ENCODE results near the gene ABCC8.

The ABCC8 gene

DNA sequence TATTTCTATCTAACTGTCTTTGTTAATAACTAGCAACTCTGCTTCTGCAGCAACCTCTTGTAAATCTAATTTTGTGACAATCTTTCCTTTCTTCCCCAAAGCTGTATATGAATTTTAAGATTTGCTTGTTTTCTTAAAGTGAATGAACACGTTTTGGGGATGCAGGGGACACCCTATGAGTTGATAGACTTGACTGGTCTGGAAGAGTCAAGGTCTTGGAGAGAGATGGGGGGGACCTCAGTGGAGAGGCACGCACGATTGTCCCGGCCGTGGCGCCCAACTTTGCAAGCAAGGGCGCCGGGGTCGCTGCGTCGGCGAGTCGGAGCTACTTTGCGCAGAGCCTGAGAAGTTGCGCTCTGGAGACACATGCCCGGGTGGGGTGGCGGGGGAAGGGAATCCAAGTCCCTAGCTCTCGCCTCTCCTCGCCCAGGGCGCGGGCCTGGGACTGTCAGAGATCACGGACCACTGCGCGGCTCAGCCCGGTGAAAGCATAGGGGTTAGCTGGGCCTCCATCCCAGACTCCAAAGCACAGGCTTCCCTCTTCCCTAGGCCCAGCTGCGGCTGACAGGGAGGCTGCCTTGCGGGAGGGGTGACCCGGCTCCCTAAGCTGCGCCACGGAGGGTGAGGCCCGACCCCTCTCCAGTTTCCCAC lies 854 bp downstream of the ABCC8 start:
- no peak overlapping the region for H3K4me3 ChIP-seq (ENCODE audit: low read length)
- no peak for DNase-seq (ENCODE audit: low read depth)
- TF ChIP-seq, protein P1, sequence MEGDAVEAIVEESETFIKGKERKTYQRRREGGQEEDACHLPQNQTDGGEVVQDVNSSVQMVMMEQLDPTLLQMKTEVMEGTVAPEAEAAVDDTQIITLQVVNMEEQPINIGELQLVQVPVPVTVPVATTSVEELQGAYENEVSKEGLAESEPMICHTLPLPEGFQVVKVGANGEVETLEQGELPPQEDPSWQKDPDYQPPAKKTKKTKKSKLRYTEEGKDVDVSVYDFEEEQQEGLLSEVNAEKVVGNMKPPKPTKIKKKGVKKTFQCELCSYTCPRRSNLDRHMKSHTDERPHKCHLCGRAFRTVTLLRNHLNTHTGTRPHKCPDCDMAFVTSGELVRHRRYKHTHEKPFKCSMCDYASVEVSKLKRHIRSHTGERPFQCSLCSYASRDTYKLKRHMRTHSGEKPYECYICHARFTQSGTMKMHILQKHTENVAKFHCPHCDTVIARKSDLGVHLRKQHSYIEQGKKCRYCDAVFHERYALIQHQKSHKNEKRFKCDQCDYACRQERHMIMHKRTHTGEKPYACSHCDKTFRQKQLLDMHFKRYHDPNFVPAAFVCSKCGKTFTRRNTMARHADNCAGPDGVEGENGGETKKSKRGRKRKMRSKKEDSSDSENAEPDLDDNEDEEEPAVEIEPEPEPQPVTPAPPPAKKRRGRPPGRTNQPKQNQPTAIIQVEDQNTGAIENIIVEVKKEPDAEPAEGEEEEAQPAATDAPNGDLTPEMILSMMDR (conservative IDR thresholded peaks at IDR 0.05; ENCODE audit: low read length) = no peak

DNA sequence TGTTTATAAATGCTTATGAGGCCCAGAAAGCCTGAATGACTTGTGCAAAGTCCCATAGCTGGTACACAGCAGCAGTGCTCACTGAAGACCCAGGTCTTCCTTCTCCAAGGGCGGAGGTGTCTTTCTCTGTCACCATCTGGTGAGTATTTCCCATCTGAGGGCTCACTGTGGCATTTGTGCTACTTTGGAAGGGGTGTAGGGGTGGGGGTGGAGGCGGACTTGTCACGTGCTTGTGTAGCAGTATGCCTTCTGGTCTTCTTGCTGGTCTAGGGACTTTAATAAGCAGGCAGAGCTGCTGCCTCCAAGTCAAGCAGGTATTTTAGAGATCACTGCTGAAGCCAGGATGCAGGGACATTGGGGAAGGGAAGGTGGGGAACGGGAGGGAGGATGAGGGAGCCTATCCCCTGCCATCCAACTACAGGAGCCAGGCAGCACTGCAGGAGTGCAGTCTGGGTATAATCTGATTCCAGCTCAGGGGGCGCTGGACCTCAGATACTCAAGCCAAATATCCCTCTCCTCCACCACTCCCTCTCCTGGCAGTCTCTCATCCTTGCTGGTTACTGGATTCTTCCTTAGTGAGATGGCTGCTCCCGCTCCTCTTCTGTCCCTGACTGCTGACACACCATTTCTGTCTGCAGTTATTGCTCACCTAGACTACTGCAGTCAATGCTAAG lies 3.4 kb downstream of the ABCC8 start:
- TF ChIP-seq, protein P1 (conservative IDR thresholded peaks at IDR 0.05; ENCODE audit: low read length) = no peak
- no peak overlapping the region for H3K4me3 ChIP-seq (ENCODE audit: low read length)
- no peak for DNase-seq (ENCODE audit: low read depth)

DNA sequence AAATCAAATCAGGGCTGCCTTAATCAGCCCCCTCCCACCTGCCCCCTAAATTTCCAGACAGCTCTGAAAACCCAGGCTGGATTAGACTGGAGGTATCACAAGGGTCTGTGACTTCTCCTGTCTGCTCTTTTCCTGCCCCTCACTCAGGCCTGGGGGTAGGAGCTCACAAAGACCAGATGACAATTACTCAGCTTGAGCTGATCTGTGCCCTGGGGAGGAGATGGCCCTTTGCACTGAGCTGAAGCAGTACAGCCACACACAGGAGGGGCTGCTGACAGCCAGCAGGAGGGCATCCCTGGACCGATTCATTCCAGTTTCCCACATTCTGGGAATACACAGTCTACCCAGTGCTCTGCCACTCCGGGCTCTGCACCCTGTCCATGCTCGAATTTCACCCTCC lies 4.2 kb downstream of the ABCC8 start:
- no peak overlapping the region for H3K4me3 ChIP-seq (ENCODE audit: low read length)
- no peak for DNase-seq (ENCODE audit: low read depth)
- TF ChIP-seq, protein P1 (conservative IDR thresholded peaks at IDR 0.05; ENCODE audit: low read length) = no peak

DNA sequence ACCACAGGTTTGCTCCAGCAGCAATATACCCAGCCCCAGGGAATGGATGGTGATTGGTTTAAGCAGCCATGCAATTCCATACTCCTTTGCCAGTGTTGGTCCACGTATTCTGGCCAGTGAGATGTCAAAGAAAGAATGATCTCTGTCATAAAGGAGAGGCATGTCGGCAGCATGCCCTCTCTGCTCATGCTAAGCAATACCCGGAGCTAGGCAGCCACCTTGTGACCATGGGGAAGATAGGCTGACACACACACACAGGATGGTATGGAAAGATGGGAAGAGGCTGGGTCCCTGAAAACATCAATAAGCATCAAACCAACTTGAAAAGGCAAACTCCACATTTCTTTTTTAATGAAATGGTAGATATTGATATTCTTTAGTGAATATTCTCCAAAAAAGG lies 5.1 kb downstream of the ABCC8 start:
- TF ChIP-seq, protein P1 (conservative IDR thresholded peaks at IDR 0.05; ENCODE audit: low read length) = no peak
- no peak for DNase-seq (ENCODE audit: low read depth)
- no peak overlapping the region for H3K4me3 ChIP-seq (ENCODE audit: low read length)

DNA sequence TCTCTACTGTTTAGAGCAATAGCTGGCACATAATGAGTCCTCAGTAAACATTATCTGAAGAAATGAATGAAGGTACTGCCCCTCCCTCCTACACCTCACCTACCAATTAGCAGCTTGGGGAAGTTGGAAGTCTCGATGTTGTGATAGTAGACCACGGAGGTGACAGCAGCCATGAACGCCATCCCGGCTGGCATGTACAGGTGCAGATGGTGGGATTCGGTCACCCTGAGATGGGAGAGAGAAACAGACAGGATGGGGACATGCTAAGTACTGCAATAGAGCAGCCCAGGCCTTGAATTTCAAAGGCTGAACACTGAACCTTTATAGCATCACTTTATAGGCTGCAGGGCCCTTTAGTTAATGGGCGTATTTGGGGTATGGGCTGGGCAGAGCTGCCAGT lies 6.6 kb downstream of the ABCC8 start:
- H3K4me3 ChIP-seq (ENCODE audit: low read length) = no peak overlapping the region
- DNase-seq (ENCODE audit: low read depth) = no peak
- TF ChIP-seq, protein P1 (conservative IDR thresholded peaks at IDR 0.05; ENCODE audit: low read length) = no peak

DNA sequence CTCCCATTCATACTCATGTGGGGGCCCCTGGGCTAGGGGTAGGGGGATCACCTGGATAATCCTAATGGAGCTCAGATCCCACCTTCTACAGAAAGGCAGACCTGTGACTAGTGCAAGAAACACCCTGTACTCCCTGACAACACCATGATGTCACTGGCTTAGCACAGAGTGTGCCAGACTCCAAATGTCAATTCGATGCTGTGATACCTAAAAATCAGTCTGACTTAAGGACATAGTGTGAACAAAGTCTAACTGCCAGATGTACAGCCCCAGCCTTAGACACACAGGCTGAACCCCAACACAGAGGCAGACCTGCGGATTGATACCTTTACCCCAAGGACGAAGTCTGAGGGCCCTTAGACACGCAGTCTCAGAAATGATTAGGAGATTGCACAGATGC lies 8.5 kb downstream of the ABCC8 start:
- no peak for DNase-seq (ENCODE audit: low read depth)
- TF ChIP-seq, protein P1 (conservative IDR thresholded peaks at IDR 0.05; ENCODE audit: low read length) = no peak
- H3K4me3 ChIP-seq (ENCODE audit: low read length) = no peak overlapping the region

DNA sequence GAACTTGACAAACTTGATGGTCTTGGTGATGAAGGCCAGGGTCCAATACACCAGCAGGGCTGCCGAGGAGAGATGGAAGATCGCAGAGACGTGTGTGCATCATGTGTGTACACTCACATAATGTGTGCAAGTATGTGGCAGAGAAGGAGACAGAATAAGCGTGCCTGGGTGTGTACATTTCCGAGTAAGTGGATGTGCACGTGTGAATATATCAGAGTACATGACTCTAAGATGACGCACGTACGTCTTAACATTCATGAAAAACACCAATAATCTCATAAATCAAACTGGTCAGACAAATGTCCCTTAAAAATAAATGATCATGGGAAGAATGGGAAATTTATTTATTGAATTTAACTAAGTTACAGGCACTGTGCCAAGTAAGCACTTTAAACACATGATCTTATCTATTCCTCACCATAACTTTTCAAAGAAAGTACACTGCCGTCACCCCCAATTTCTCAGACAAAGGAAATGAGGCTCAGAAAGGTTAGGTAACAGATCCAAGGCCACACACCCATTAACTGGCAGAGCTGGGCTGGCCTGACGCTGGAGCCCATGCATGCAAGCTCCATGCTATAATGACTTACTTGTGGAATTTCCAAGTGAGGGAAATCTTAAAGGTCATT lies 13.0 kb downstream of the ABCC8 start:
- DNase-seq (ENCODE audit: low read depth) = no peak
- TF ChIP-seq, protein P1 (conservative IDR thresholded peaks at IDR 0.05; ENCODE audit: low read length) = no peak
- no peak overlapping the region for H3K4me3 ChIP-seq (ENCODE audit: low read length)

Measured in AG10803 (cell line).